DND-41 (cell line): ENCODE results near the gene ANKRD18A.

ENCODE experiments used
- ATAC-seq: fragments of 200-7000 bp; cut with Tn5 transposase; 3 replicates; pipeline ENCODE4 v1.9.1; 2021; ENCODE audit warnings: low read depth; ENCODE audit not compliant: insufficient read depth
- DNase-seq: peaks from one replicate; pipeline ENCODE4 v3.0.0-alpha.2; 2020
- H2AFZ ChIP-seq: 2 replicates; pipeline ENCODE4 v1.6.0; 2012; ENCODE audit warnings: low read depth, low read length
- H3K27ac ChIP-seq: 2 replicates; pipeline ENCODE4 v1.5.1; 2012; ENCODE audit warnings: low read length, inconsistent platforms
- H3K27me3 ChIP-seq: fragments of 200-600 bp; sonication (generic); 2 replicates; pipeline ENCODE4 v1.6.0; 2012; ENCODE audit warnings: low read length, mild to moderate bottlenecking, inconsistent platforms; ENCODE audit not compliant: insufficient read depth, poor library complexity
- H3K36me3 ChIP-seq: 2 replicates; pipeline ENCODE4 v1.5.1; 2012; ENCODE audit warnings: low read length, inconsistent platforms; ENCODE audit not compliant: insufficient read depth
- H3K4me1 ChIP-seq: 2 replicates; pipeline ENCODE4 v1.5.1; 2012; ENCODE audit warnings: mild to moderate bottlenecking, low read length; ENCODE audit not compliant: insufficient read depth
- H3K4me2 ChIP-seq: 2 replicates; pipeline ENCODE4 v1.6.0; 2012; ENCODE audit warnings: mild to moderate bottlenecking, moderate library complexity, low read length, inconsistent platforms; ENCODE audit not compliant: insufficient read depth
- H3K4me3 ChIP-seq, 2 experiments: fragments of 200-600 bp in 1 of 2; shearing (Covaris generic) in 1 of 2; 2 replicates each; pipeline ENCODE4 v1.5.1; 2012 to 2016; ENCODE audit warnings: inconsistent platforms in 2 of 2, low read length in 2 of 2, mild to moderate bottlenecking in 2 of 2, low read depth in 1 of 2, moderate library complexity in 1 of 2
- H3K79me2 ChIP-seq: 2 replicates; pipeline ENCODE4 v1.6.0; 2012; ENCODE audit warnings: low read length, inconsistent platforms; ENCODE audit not compliant: insufficient read depth
- H3K9ac ChIP-seq: 2 replicates; pipeline ENCODE4 v1.6.0; 2012; ENCODE audit warnings: low read depth, mild to moderate bottlenecking, inconsistent platforms, low read length, moderate library complexity
- H3K9me3 ChIP-seq: 2 replicates; pipeline ENCODE4 v1.5.1; 2012; ENCODE audit warnings: low read length, moderate library complexity, mild to moderate bottlenecking, inconsistent platforms; ENCODE audit not compliant: insufficient read depth, severe bottlenecking
- H4K20me1 ChIP-seq: 2 replicates; pipeline ENCODE4 v1.6.0; 2012; ENCODE audit warnings: low read length; ENCODE audit not compliant: insufficient read depth
- EZH2 ChIP-seq: IDR thresholded peaks from 3 replicates; pipeline ENCODE4 v1.6.1; 2012; ENCODE audit warnings: borderline replicate concordance, low read depth, mild to moderate bottlenecking, moderate library complexity, low read length, inconsistent platforms; ENCODE audit not compliant: severe bottlenecking
- TF ChIP-seq, protein P1 (sequence below): IDR thresholded peaks from 2 replicates; pipeline ENCODE4 v1.5.1; 2012; ENCODE audit warnings: borderline replicate concordance, low read length, moderate library complexity, mild to moderate bottlenecking; ENCODE audit not compliant: poor library complexity, severe bottlenecking; ENCODE audit errors: extremely low read depth

ANKRD18A gene

DNA sequence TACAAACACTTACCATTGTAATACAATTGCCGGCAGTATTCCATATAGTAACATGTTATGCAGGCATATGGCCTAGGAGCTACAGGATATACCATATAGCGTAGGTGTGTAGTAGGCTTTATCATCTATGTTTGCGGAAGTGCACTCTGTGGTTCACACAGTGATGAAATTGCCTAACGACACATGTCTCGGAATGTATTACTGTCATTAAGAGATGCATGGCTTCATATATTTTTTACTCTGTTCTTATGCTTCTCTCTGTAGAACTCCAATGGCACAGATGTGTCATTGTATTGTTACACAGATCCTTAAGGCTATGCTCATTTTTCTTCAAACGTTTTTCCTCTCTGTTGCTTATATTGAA, 19.2 kb upstream of the ANKRD18A start:
- no peaks in the 10 kb centered on the region for H3K9me3 ChIP-seq
- H3K79me2 ChIP-seq: no peaks in the 10 kb centered on the region
- no peak overlapping the region for H3K27ac ChIP-seq
- no peak overlapping the region for H3K9ac ChIP-seq
- DNase-seq (no peak), ATAC-seq (no peak)
- TF ChIP-seq EZH2: no peak
- TF ChIP-seq, protein P1, sequence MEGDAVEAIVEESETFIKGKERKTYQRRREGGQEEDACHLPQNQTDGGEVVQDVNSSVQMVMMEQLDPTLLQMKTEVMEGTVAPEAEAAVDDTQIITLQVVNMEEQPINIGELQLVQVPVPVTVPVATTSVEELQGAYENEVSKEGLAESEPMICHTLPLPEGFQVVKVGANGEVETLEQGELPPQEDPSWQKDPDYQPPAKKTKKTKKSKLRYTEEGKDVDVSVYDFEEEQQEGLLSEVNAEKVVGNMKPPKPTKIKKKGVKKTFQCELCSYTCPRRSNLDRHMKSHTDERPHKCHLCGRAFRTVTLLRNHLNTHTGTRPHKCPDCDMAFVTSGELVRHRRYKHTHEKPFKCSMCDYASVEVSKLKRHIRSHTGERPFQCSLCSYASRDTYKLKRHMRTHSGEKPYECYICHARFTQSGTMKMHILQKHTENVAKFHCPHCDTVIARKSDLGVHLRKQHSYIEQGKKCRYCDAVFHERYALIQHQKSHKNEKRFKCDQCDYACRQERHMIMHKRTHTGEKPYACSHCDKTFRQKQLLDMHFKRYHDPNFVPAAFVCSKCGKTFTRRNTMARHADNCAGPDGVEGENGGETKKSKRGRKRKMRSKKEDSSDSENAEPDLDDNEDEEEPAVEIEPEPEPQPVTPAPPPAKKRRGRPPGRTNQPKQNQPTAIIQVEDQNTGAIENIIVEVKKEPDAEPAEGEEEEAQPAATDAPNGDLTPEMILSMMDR: no peak
- H2AFZ ChIP-seq: no peak overlapping the region
- H3K27me3 ChIP-seq: no peaks in the 10 kb centered on the region
- H3K36me3 ChIP-seq: no peaks in the 10 kb centered on the region
- peaks cover 25% of the 10 kb centered on the region for H3K4me1 ChIP-seq
- H3K4me2 ChIP-seq: no peak overlapping the region
- no peak overlapping the region for H3K4me3 ChIP-seq
- no peaks in the 10 kb centered on the region for H4K20me1 ChIP-seq

DNA sequence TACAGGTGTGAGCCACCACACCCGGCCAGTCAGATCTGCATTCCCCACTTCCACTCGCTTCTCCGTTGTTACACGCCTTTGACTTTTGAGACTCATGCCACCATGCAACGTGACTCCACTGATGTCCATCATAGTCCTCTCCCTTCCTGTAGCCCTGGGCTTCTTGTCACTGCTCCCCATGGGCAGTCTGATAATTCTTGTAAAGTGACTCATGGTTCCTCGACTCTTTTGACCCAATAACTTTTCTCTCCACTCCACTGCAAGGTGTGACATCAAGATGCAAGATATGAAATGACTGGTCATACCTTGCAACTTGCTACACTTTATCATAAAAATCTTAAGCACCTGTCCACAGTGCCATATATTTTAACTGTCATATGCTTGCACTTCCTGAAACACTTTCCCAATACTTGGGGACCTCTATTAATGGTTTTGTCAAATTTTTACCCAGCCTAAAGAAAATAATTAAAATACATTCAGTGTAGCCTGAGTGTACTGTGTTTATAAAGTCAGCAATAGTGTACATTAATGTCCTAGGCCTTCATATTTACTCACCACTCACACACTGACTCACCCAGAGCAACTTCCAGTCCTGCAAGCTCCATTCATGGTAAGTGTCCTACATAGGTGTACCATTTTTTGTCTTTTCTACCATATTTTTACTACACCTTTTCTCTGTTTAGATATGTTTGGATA, 18.6 kb upstream of the ANKRD18A start:
- Histone ChIP-seq H3K9me3 (no peaks in the 10 kb centered on the region), H4K20me1 (no peaks in the 10 kb centered on the region), H3K79me2 (no peaks in the 10 kb centered on the region), H3K27ac (no peak overlapping the region), H3K4me1 (peaks cover 20% of the 10 kb centered on the region), H2AFZ (no peak overlapping the region), H3K9ac (no peak overlapping the region), H3K4me2 (no peak overlapping the region), H3K4me3 (no peak overlapping the region), H3K27me3 (no peaks in the 10 kb centered on the region), H3K36me3 (no peaks in the 10 kb centered on the region)
- no peak for TF ChIP-seq EZH2
- TF ChIP-seq, protein P1: no peak
- DNase-seq: no peak
- ATAC-seq: no peak

DNA sequence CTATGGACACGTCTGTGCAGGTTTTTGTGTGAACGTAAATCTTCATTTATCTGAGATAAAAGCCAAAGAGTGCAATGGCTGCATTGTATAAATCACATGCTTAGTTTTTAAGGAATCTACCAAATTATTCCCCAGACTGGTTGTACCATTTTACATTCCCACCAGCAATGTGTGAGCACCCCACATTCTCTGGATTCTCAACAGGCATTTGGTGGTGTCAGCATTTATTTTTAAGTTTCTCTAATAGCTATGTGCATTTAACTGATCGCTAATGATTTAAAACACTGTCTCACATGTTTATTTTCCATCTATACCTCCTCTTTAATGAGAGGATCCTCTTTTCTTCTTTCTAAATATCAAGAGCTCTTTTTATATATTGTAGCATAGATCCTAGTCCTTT, 13.9 kb upstream of the ANKRD18A start:
- Histone ChIP-seq H3K9me3 (no peaks in the 10 kb centered on the region), H3K27ac (no peak overlapping the region), H3K79me2 (no peaks in the 10 kb centered on the region), H3K27me3 (no peaks in the 10 kb centered on the region), H3K4me2 (no peak overlapping the region), H3K4me3 (no peak overlapping the region), H3K4me1 (no peaks in the 10 kb centered on the region), H3K36me3 (no peaks in the 10 kb centered on the region), H2AFZ (no peak overlapping the region), H3K9ac (no peak overlapping the region), H4K20me1 (no peaks in the 10 kb centered on the region)
- TF ChIP-seq, protein P1: no peak
- TF ChIP-seq EZH2: no peak
- DNase-seq (no peak), ATAC-seq (no peak)

DNA sequence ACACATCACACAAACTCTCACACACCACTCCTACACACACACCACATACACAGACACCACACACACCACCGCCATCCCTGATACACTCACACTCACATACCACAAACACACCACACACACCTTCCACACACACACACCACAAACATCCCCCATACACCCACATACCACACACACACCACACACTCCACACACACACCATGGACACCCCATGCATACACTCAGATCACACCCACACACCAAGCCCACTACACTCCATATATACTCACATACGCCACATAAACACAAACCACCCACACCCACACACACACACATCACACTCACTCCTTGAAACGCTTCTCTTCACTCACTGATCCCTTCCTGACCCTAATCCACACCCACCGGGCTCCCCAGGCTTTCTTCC, 9.1 kb upstream of the ANKRD18A start:
- Histone ChIP-seq H2AFZ (no peak overlapping the region), H3K4me2 (no peak overlapping the region), H3K9me3 (no peaks in the 10 kb centered on the region), H3K36me3 (no peaks in the 10 kb centered on the region), H3K9ac (no peak overlapping the region), H3K79me2 (no peaks in the 10 kb centered on the region), H3K4me3 (no peak overlapping the region), H3K4me1 (no peaks in the 10 kb centered on the region), H4K20me1 (no peaks in the 10 kb centered on the region), H3K27ac (no peak overlapping the region), H3K27me3 (no peaks in the 10 kb centered on the region)
- TF ChIP-seq EZH2: no peak
- TF ChIP-seq, protein P1: no peak
- ATAC-seq: no peak
- no peak for DNase-seq
